Measurements from ENCODE around the gene GRIN1.

Gene GRIN1

GRCh38 chr9:137113385-137114159, 25.4 kb upstream of the GRIN1 start:
- no peak for TF ChIP-seq CTCF (IDR thresholded peaks at IDR 0.05; ENCODE audit: insufficient read depth, missing control alignments)
- no peak for FAIRE-seq
- DNase-seq (ENCODE audit: insufficient read length, low spot score) = no peak

GRCh38 chr9:137114220-137114612, 24.7 kb upstream of the GRIN1 start:
- DNase-seq (ENCODE audit: insufficient read length, low spot score) (no peak), FAIRE-seq (no peak)
- no peak for TF ChIP-seq CTCF (IDR thresholded peaks at IDR 0.05; ENCODE audit: insufficient read depth, missing control alignments)

GRCh38 chr9:137114613-137115393, 24.2 kb upstream of the GRIN1 start, which contains the start of gene DPP7:
Gene DPP7 (minus strand): TSS chr9:137114733. CDS start chr9:137114713, 20 bp downstream.
- no peak for TF ChIP-seq CTCF (IDR thresholded peaks at IDR 0.05; ENCODE audit: insufficient read depth, missing control alignments)
- DNase-seq (ENCODE audit: insufficient read length, low spot score) (peak; percentile 97), FAIRE-seq (no peak)

- FAIRE-seq (no peak), DNase-seq (ENCODE audit: insufficient read length, low spot score) (no peak)
- no peak for TF ChIP-seq CTCF (IDR thresholded peaks at IDR 0.05; ENCODE audit: insufficient read depth, missing control alignments)
These were observed 23.4 kb upstream of the GRIN1 start for GRCh38 chr9:137115394-137116026.

- DNase-seq (ENCODE audit: insufficient read length, low spot score) (no peak), FAIRE-seq (no peak)
- no peak for TF ChIP-seq CTCF (IDR thresholded peaks at IDR 0.05; ENCODE audit: insufficient read depth, missing control alignments)
These were observed 22.9 kb upstream of the GRIN1 start for GRCh38 chr9:137116027-137116507.

- FAIRE-seq (no peak), DNase-seq (ENCODE audit: insufficient read length, low spot score) (no peak)
- no peak for TF ChIP-seq CTCF (IDR thresholded peaks at IDR 0.05; ENCODE audit: insufficient read depth, missing control alignments)
These were observed 22.2 kb upstream of the GRIN1 start for GRCh38 chr9:137116728-137117127.

Measured in D721Med (cell line).